ENCODE data around the gene TMEM91.

The TMEM91 gene

DNA sequence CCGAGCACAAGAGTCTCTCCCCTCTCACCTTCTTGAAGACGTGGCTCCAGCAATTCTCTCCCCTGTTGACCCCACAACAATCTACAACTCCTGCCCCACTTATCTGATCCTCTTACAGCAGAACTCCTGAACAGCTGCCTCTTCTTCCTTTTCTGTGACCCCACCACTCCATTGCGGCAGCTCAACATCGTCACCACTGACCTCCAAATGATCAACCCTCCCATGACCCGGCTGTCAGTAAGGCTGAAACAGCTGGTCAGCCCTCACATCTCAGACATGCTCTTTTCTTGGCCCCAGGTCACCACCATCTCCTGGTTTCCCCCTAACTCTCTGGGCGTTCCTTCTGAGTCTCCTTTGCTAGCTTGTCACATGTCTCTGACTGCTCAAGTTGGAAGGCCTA, 19.0 kb downstream of the TMEM91 start:
- Histone ChIP-seq H3K27me3 (ENCODE audit: insufficient read depth, low read length, poor library complexity, severe bottlenecking) (no peaks in the 10 kb centered on the region), H3K79me2 (ENCODE audit: insufficient read depth, low read length) (peaks cover 49% of the 10 kb centered on the region), H3K9ac (ENCODE audit: low read depth, low read length, poor library complexity, severe bottlenecking) (peak overlapping the region; percentile 79), H3K9me2 (replicated peaks; ENCODE audit: low read depth, low read length) (no peaks in the 10 kb centered on the region), H4K20me1 (ENCODE audit: insufficient read depth, low read length, poor library complexity, severe bottlenecking) (peaks cover 3% of the 10 kb centered on the region), H3K4me3 (ENCODE audit: low read length, poor library complexity, severe bottlenecking) (peak overlapping the region; percentile 92), H3K4me1 (ENCODE audit: insufficient read depth, low read length, poor library complexity, severe bottlenecking) (peaks cover 19% of the 10 kb centered on the region), H2AFZ (ENCODE audit: low read length) (no peak overlapping the region), H3K4me2 (ENCODE audit: low read depth, low read length, poor library complexity, severe bottlenecking) (peak overlapping the region; percentile 79), H3K9me3 (ENCODE audit: insufficient read depth, low read depth, low read length) (no peaks in the 10 kb centered on the region), H3K36me3 (ENCODE audit: insufficient read depth, low read length) (peaks cover 15% of the 10 kb centered on the region; the same call in 1 of the 2 replicates), H3F3A (ENCODE audit: low read depth) (no peaks in the 10 kb centered on the region)
- TF ChIP-seq CTCF (conservative IDR thresholded peaks at IDR 0.05; ENCODE audit: low read length), result no peak
- TF ChIP-seq EZH2phosphoT487 (IDR thresholded peaks at IDR 0.05; ENCODE audit: borderline replicate concordance), result no peak

GRCh38 chr19:41397086-41398049, 21.0 kb downstream of the TMEM91 start, which contains the start of the genes BCKDHA and EXOSC5:
Gene BCKDHA (plus strand): TSS chr19:41397818. CDS start chr19:41397828, 10 bp downstream.
Gene EXOSC5 (minus strand): TSS chr19:41397359. CDS start chr19:41397328, 31 bp downstream.
- peak within 1 kb of the TSS; percentile 81 for H2AFZ ChIP-seq (ENCODE audit: low read length)

DNA sequence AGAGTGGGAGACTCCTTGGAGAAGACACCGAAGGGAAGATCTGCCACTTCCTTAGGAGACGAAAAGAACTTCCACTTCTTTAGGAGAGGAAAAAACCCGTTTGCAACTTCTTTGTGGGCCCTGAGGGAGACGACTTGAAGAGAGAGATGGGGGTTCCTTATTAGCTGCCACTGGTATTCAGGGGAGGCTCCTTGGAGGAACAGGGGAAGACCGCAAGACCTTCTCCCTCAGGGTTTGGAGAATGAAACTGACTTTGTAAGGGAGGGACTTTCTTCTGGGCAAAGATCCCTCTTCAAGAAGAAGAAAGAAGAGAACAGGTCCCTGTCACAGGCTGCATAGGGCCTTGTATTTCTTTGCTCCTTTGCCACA, 21.7 kb downstream of the TMEM91 start:
- Histone ChIP-seq H4K20me1 (ENCODE audit: insufficient read depth, low read length, poor library complexity, severe bottlenecking) (peaks cover 3% of the 10 kb centered on the region), H3K79me2 (ENCODE audit: insufficient read depth, low read length) (peaks cover 61% of the 10 kb centered on the region), H3K9me3 (ENCODE audit: insufficient read depth, low read depth, low read length) (no peaks in the 10 kb centered on the region), H2AFZ (ENCODE audit: low read length) (peak overlapping the region; percentile 80), H3K4me3 (ENCODE audit: low read length, poor library complexity, severe bottlenecking) (peak overlapping the region; percentile 97), H3K4me2 (ENCODE audit: low read depth, low read length, poor library complexity, severe bottlenecking) (peak overlapping the region; percentile 98), H3K9me2 (replicated peaks; ENCODE audit: low read depth, low read length) (no peaks in the 10 kb centered on the region), H3K4me1 (ENCODE audit: insufficient read depth, low read length, poor library complexity, severe bottlenecking) (peaks cover 19% of the 10 kb centered on the region), H3F3A (ENCODE audit: low read depth) (no peaks in the 10 kb centered on the region), H3K9ac (ENCODE audit: low read depth, low read length, poor library complexity, severe bottlenecking) (peak overlapping the region; percentile 95), H3K27me3 (ENCODE audit: insufficient read depth, low read length, poor library complexity, severe bottlenecking) (no peaks in the 10 kb centered on the region), H3K36me3 (ENCODE audit: insufficient read depth, low read length) (no peaks in the 10 kb centered on the region)
- TF ChIP-seq EZH2phosphoT487 (IDR thresholded peaks at IDR 0.05; ENCODE audit: borderline replicate concordance) (no peak), CTCF (conservative IDR thresholded peaks at IDR 0.05; ENCODE audit: low read length) (no peak)

More at GRCh38 chr19:41397086-41398049, 21.0 kb downstream of the TMEM91 start, which contains the start of the genes BCKDHA and EXOSC5:
- H3F3A ChIP-seq (ENCODE audit: low read depth), result no peaks in the 10 kb centered on the region
- H3K27me3 ChIP-seq (ENCODE audit: insufficient read depth, low read length, poor library complexity, severe bottlenecking), result no peaks in the 10 kb centered on the region
- H3K79me2 ChIP-seq (ENCODE audit: insufficient read depth, low read length), result peaks cover 61% of the 10 kb centered on the region
- peaks cover 3% of the 10 kb centered on the region for H4K20me1 ChIP-seq (ENCODE audit: insufficient read depth, low read length, poor library complexity, severe bottlenecking)
- no peaks in the 10 kb centered on the region for H3K9me3 ChIP-seq (ENCODE audit: insufficient read depth, low read depth, low read length)
- H3K4me2 ChIP-seq (ENCODE audit: low read depth, low read length, poor library complexity, severe bottlenecking), result peak within 1 kb of the TSS; percentile 98
- H3K4me1 ChIP-seq (ENCODE audit: insufficient read depth, low read length, poor library complexity, severe bottlenecking), result peaks cover 19% of the 10 kb centered on the region
- H3K36me3 ChIP-seq (ENCODE audit: insufficient read depth, low read length), result no peaks in the 10 kb centered on the region
- H3K9me2 ChIP-seq (replicated peaks; ENCODE audit: low read depth, low read length), result no peaks in the 10 kb centered on the region
- H3K4me3 ChIP-seq (ENCODE audit: low read length, poor library complexity, severe bottlenecking), result peak within 1 kb of the TSS; percentile 97
- TF ChIP-seq EZH2phosphoT487 (IDR thresholded peaks at IDR 0.05; ENCODE audit: borderline replicate concordance), result no peak
- TF ChIP-seq CTCF (conservative IDR thresholded peaks at IDR 0.05; ENCODE audit: low read length), result no peak
- peak within 1 kb of the TSS; percentile 95 for H3K9ac ChIP-seq (ENCODE audit: low read depth, low read length, poor library complexity, severe bottlenecking)

Data from Loucy (cell line).